K562 (cell line): ENCODE results near the gene PSMB8. TPM values are rescaled to one million over a fixed set of nuclear protein-coding genes. Genes with fewer than 3 reads are reported as not detected.
A peak's percentile ranks its signal among the peaks of the same experiment; 100 is the strongest.

ENCODE experiments used
- CCAR2 ChIP-seq: fragments of 200-400 bp; formaldehyde crosslinking; IDR thresholded peaks from 2 replicates; pipeline ENCODE4 v1.6.1; 2017; ENCODE audit warnings: mild to moderate bottlenecking, low read depth, low read length
- CHD2 ChIP-seq: IDR thresholded peaks from 2 replicates; pipeline ENCODE4 v1.6.1; 2011; ENCODE audit warnings: low read depth, low read length
- CREM ChIP-seq: IDR thresholded peaks from 2 replicates; pipeline ENCODE4 v1.6.1; 2014; ENCODE audit warnings: antibody characterized with exemption, low read depth
- DPF2 ChIP-seq: fragments of 450-650 bp; IDR thresholded peaks from 2 replicates; pipeline ENCODE4 v1.6.1; 2016
- ESRRA ChIP-seq: fragments of 450-650 bp; IDR thresholded peaks from 2 replicates; pipeline ENCODE4 v1.6.1; 2014; ENCODE audit warnings: low read depth, mild to moderate bottlenecking, moderate library complexity, borderline replicate concordance
- ETS2 ChIP-seq: IDR thresholded peaks from 2 replicates; pipeline ENCODE4 v1.6.1; 2016; ENCODE audit warnings: borderline replicate concordance, missing genetic modification characterization, mild to moderate bottlenecking, moderate library complexity, missing compliant biosample characterization; ENCODE audit not compliant: poor library complexity, severe bottlenecking
- FOXK2 ChIP-seq, 2 experiments: fragments of 450-650 bp; IDR thresholded peaks in 1 of 2; conservative IDR thresholded peaks in 1 of 2; 2 replicates each; pipeline ENCODE4 v1.6.1; 2016; ENCODE audit warnings: low read depth in 2 of 2, mild to moderate bottlenecking in 1 of 2
- HCFC1 ChIP-seq: IDR thresholded peaks from 2 replicates; pipeline ENCODE4 v1.6.1; 2012; ENCODE audit warnings: low read depth, low read length, improper control_type of control experiment
- MTA3 ChIP-seq: fragments of 450-650 bp; formaldehyde crosslinking; IDR thresholded peaks from 2 replicates; pipeline ENCODE4 v1.6.1; 2017; ENCODE audit warnings: mild to moderate bottlenecking, borderline replicate concordance
- PYGO2 ChIP-seq: fragments of 450-650 bp; IDR thresholded peaks from 2 replicates; pipeline ENCODE4 v1.6.1; 2016; ENCODE audit warnings: mild to moderate bottlenecking, missing genetic modification characterization, moderate library complexity, missing compliant biosample characterization
- RCOR1 ChIP-seq, 2 experiments: IDR thresholded peaks; 2 replicates each; pipeline ENCODE4 v1.6.1; 2012; ENCODE audit warnings: low read depth in 2 of 2, low read length in 2 of 2, borderline replicate concordance in 1 of 2, improper control_type of control experiment in 1 of 2
- SMAD2 ChIP-seq: fragments of 150-350 bp; IDR thresholded peaks from 2 replicates; pipeline ENCODE4 v1.6.1; 2014; ENCODE audit warnings: low read depth, mild to moderate bottlenecking, low read length
- SMARCC2 ChIP-seq: fragments of 450-650 bp; IDR thresholded peaks from 2 replicates; pipeline ENCODE4 v1.6.1; 2017; ENCODE audit warnings: antibody characterized with exemption, moderate library complexity, mild to moderate bottlenecking, low read depth
- SMARCE1 ChIP-seq: fragments of 450-650 bp; IDR thresholded peaks from 2 replicates; pipeline ENCODE4 v1.7.1; 2016; ENCODE audit warnings: mild to moderate bottlenecking
- TBL1XR1 ChIP-seq, 2 experiments: IDR thresholded peaks; 2 replicates each; pipeline ENCODE4 v1.6.1; 2012; ENCODE audit warnings: improper control_type of control experiment in 2 of 2, low read length in 2 of 2, mild to moderate bottlenecking in 1 of 2
- TCFL5 ChIP-seq: fragments of 250-450 bp; sonication (Bioruptor Pico); conservative IDR thresholded peaks from 2 replicates; pipeline ENCODE4 v1.6.1; 2021; ENCODE audit warnings: mild to moderate bottlenecking, moderate library complexity, matching md5 sums
- ZNF23 ChIP-seq: fragments of 250-450 bp; sonication (Bioruptor Pico); IDR thresholded peaks from 2 replicates; pipeline ENCODE4 v1.4.0; 2020; ENCODE audit warnings: mild to moderate bottlenecking
- ZNF561 ChIP-seq: fragments of 450-650 bp; formaldehyde crosslinking; conservative IDR thresholded peaks from 2 replicates; pipeline ENCODE4 v1.4.0; 2020; ENCODE audit warnings: mild to moderate bottlenecking, moderate library complexity
- ZNF668 ChIP-seq: fragments of 250-450 bp; sonication (Bioruptor Pico); IDR thresholded peaks from 2 replicates; pipeline ENCODE4 v1.8.0; 2022; ENCODE audit warnings: mild to moderate bottlenecking, inconsistent platforms
- polyA plus RNA-seq, 8 experiments: library from polyadenylated mRNA; depleted of rRNA in 4 of 8; stranded (reverse) in 5 of 8; unstranded in 3 of 8; fragments of >200 nt; fragmentation: Nextera tagmentation in 2 of 8; fragmentation: Illumina TruSeq in 1 of 8; extraction: Ambion mirVana in 2 of 8; extraction: Trizol in 1 of 8; gene quantifications; 2 replicates each; pipeline versions ENCODE4 v1.2.1 to v1.2.3, GENCODE V29; 2011 to 2014; ENCODE audit warnings: inconsistent platforms in 1 of 8, missing spikeins in 1 of 8
- total RNA-seq, 7 experiments: library from RNA; depleted of rRNA in 6 of 7; stranded (reverse); fragments of >200 nt in 6 of 7; fragmentation: Illumina TruSeq in 2 of 7; extraction: Trizol in 2 of 7; gene quantifications; 2 replicates each; pipeline versions ENCODE4 v1.2.1 to v1.2.3, GENCODE V29; 2011 to 2021; ENCODE audit warnings: low replicate concordance in 1 of 7
- TF ChIP-seq, protein P1 (sequence below): fragments of 450-650 bp; conservative IDR thresholded peaks from 2 replicates; pipeline ENCODE4 v1.6.1; 2016; ENCODE audit warnings: missing genetic modification characterization, low read depth, mild to moderate bottlenecking, missing compliant biosample characterization, moderate library complexity
- TF ChIP-seq, protein P2 (sequence below): fragments of 250-450 bp; sonication (Bioruptor Pico); IDR thresholded peaks from 2 replicates; pipeline ENCODE4 v1.5.0; 2020; ENCODE audit warnings: mild to moderate bottlenecking, borderline replicate concordance
- TF ChIP-seq, protein P3 (sequence below), 2 experiments: fragments of 250-450 bp in 1 of 2; fragments of 450-650 bp in 1 of 2; sonication (Bioruptor Pico) in 1 of 2; IDR thresholded peaks; 2 replicates each; pipeline versions ENCODE4 v1.6.1 to v1.8.0; 2016 to 2021; ENCODE audit warnings: mild to moderate bottlenecking in 2 of 2, moderate library complexity in 2 of 2, missing compliant biosample characterization in 1 of 2, missing genetic modification characterization in 1 of 2
- TF ChIP-seq, protein P4 (sequence below): sonication (generic); formaldehyde crosslinking; IDR thresholded peaks from 2 replicates; pipeline ENCODE4 v1.8.1; 2023; ENCODE audit warnings: mild to moderate bottlenecking, missing genetic modification reagents

Gene PSMB8
- total and polyA plus RNA-seq, 9 of the 15 experiments (the other 6 are each of a cell fraction or from before 2014, with no cell fraction given), result 0.71 to 4.0 (median 2.4) TPM

DNA sequence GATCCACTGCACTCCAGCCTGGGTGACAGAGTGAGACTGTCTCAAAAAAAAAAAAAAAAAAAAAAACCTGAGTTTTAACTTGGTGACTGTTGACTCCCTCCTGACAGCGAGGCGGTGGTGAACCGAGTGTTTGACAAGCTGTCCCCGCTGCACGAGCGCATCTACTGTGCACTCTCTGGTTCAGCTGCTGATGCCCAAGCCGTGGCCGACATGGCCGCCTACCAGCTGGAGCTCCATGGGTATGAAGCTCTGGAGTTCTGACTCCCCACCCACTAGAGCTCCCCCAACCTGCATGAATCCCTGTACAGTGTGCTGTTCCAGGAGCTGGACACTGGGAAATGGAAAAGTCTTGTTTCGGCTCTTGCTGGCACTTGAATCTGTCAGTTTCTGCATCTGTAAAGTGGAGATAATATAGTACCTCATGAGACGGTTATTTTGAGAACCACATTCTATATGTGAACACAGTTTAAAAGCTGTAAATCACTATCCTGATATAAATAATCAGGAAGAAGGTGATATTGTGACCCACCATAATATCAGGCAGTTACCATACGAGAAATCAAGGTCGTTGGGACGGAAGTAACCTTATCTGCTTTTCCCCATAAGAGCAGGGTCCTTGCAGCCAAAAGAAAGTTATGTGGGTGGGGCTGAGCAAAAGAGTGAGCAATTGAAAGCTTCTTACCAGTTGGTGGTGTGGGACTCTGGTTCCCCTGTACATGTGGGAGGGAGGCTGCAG, 13.5 kb upstream of the PSMB8 start (continued):
- TF ChIP-seq, protein P1, sequence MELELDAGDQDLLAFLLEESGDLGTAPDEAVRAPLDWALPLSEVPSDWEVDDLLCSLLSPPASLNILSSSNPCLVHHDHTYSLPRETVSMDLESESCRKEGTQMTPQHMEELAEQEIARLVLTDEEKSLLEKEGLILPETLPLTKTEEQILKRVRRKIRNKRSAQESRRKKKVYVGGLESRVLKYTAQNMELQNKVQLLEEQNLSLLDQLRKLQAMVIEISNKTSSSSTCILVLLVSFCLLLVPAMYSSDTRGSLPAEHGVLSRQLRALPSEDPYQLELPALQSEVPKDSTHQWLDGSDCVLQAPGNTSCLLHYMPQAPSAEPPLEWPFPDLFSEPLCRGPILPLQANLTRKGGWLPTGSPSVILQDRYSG, result no peak
- TF ChIP-seq ESRRA, result peak; percentile 92
- TF ChIP-seq HCFC1, result no peak
- TF ChIP-seq ETS2 (tag), result no peak
- TF ChIP-seq MTA3, result 0 out of 2 replicates have a peak, but pooled peaks have one; percentile 43
- TF ChIP-seq, protein P2, sequence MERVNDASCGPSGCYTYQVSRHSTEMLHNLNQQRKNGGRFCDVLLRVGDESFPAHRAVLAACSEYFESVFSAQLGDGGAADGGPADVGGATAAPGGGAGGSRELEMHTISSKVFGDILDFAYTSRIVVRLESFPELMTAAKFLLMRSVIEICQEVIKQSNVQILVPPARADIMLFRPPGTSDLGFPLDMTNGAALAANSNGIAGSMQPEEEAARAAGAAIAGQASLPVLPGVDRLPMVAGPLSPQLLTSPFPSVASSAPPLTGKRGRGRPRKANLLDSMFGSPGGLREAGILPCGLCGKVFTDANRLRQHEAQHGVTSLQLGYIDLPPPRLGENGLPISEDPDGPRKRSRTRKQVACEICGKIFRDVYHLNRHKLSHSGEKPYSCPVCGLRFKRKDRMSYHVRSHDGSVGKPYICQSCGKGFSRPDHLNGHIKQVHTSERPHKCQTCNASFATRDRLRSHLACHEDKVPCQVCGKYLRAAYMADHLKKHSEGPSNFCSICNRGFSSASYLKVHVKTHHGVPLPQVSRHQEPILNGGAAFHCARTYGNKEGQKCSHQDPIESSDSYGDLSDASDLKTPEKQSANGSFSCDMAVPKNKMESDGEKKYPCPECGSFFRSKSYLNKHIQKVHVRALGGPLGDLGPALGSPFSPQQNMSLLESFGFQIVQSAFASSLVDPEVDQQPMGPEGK (CRISPR knock-in tag), result no peak
- TF ChIP-seq TCFL5 (CRISPR knock-in tag), result no peak
- TF ChIP-seq, protein P3, sequence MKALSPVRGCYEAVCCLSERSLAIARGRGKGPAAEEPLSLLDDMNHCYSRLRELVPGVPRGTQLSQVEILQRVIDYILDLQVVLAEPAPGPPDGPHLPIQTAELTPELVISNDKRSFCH (CRISPR knock-in tag; IDR thresholded peaks at IDR 0.05), result no peak
- TF ChIP-seq, protein P3 (tag; IDR thresholded peaks at IDR 0.05), result peak; percentile 66; the same call in 1 of the 2 replicates
- TF ChIP-seq PYGO2 (tag), result no peak
- peak; percentile 52; the same call in 1 of the 2 replicates for TF ChIP-seq SMARCE1
- peak; percentile 59 to 96; a peak in 3 of 4 replicates for TF ChIP-seq RCOR1 (IDR thresholded peaks at IDR 0.05; ENCODE audit: borderline replicate concordance in 1 of 2, low read depth in 2 of 2, low read length in 2 of 2)
- no peak for TF ChIP-seq CCAR2
- TF ChIP-seq CREM, result no peak
- no peak for TF ChIP-seq SMARCC2
- TF ChIP-seq FOXK2 (conservative IDR thresholded peaks at IDR 0.05 in 1 of 2, IDR thresholded peaks at IDR 0.05 in 1 of 2; ENCODE audit: low read depth in 2 of 2), result no peak
- TF ChIP-seq ZNF561, result no peak
- TF ChIP-seq DPF2, result peak; percentile 84
- no peak for TF ChIP-seq ZNF668 (CRISPR knock-in tag)
- TF ChIP-seq TBL1XR1 (IDR thresholded peaks at IDR 0.05; ENCODE audit: low read length in 2 of 2), result peak in 1 of 2 experiments; percentile 72; a peak in 2 of 4 replicates
- TF ChIP-seq CHD2, result no peak
- TF ChIP-seq ZNF23 (CRISPR knock-in tag), result no peak
- TF ChIP-seq SMAD2, result no peak
- TF ChIP-seq, protein P4, sequence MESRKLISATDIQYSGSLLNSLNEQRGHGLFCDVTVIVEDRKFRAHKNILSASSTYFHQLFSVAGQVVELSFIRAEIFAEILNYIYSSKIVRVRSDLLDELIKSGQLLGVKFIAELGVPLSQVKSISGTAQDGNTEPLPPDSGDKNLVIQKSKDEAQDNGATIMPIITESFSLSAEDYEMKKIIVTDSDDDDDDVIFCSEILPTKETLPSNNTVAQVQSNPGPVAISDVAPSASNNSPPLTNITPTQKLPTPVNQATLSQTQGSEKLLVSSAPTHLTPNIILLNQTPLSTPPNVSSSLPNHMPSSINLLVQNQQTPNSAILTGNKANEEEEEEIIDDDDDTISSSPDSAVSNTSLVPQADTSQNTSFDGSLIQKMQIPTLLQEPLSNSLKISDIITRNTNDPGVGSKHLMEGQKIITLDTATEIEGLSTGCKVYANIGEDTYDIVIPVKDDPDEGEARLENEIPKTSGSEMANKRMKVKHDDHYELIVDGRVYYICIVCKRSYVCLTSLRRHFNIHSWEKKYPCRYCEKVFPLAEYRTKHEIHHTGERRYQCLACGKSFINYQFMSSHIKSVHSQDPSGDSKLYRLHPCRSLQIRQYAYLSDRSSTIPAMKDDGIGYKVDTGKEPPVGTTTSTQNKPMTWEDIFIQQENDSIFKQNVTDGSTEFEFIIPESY (CRISPR knock-in tag), result no peak
